GM20000 (cell line): ENCODE data around the gene CPEB1.
A peak's percentile ranks its signal among the peaks of the same experiment; 100 is the strongest.

Source experiments
- DNase-seq: peaks from one replicate; pipeline ENCODE4 v3.0.0; 2012; ENCODE audit warnings: low spot score
- CTCF ChIP-seq: IDR thresholded peaks from 2 replicates; pipeline ENCODE4 v1.5.1; 2012; ENCODE audit warnings: mild to moderate bottlenecking, control low read depth; ENCODE audit errors: extremely low read depth, missing control alignments

Gene CPEB1

GRCh38 chr15:82679626-82680199 is 32.5 kb upstream of the CPEB1 start:
- no peak for DNase-seq
- TF ChIP-seq CTCF = no peak

GRCh38 chr15:82677720-82678323 is 30.7 kb upstream of the CPEB1 start:
- DNase-seq = no peak
- no peak for TF ChIP-seq CTCF

- DNase-seq = no peak
- no peak for TF ChIP-seq CTCF
These were observed 27.7 kb upstream of the CPEB1 start for GRCh38 chr15:82674873-82675272.

GRCh38 chr15:82670699-82671098 is 23.5 kb upstream of the CPEB1 start:
- no peak for TF ChIP-seq CTCF

GRCh38 chr15:82666606-82667005 is 19.4 kb upstream of the CPEB1 start:
- DNase-seq = no peak
- no peak for TF ChIP-seq CTCF

More at GRCh38 chr15:82670699-82671098, 23.5 kb upstream of the CPEB1 start:
- DNase-seq = no peak

- DNase-seq = no peak
- TF ChIP-seq CTCF = no peak
These were observed 16.9 kb upstream of the CPEB1 start for GRCh38 chr15:82664021-82664420.

- no peak for TF ChIP-seq CTCF
- DNase-seq = peak; percentile 66
These were observed 16.0 kb upstream of the CPEB1 start for GRCh38 chr15:82663186-82663600.
